NCI-H128 (cell line): ENCODE data around the gene RPTOR.

Experiments used
- DNase-seq: peaks from one replicate; lab custom pipeline; 2025; ENCODE audit not compliant: unreplicated experiment; lab: John Stamatoyannopoulos, UW

RPTOR gene

DNA sequence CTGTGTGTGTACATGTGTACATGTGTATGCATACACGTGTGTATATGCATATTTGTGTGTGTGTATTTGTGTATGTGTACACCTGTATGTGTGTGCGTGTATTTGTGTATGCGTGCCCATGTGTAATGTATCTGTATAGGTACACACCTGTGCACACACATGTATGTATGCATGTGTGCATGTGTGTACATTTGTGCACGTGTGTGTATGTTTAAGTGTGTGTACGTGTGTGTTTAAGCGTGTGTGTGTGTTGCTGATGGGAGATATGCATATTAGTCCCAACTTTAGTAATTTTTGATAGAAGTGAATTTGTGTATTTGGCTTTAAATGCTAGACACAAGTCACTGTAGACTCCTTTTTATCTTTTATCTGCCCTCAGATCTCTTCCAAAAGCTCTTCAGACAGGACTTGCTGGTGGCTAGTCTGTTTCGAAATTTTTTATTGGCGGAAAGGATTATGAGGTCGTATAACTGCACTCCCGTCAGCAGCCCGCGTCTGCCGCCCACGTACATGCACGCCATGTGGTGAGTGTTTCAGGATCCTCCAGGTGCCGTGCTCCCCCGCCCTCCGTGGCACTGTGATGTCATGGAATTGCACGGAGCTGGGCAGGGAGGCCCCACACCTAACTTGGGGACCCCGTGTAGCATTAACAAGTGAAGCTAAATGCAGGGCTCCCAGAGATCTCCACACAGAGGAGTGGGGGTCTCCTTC is 278.2 kb downstream of the RPTOR start:
- DNase-seq = no peak

DNA sequence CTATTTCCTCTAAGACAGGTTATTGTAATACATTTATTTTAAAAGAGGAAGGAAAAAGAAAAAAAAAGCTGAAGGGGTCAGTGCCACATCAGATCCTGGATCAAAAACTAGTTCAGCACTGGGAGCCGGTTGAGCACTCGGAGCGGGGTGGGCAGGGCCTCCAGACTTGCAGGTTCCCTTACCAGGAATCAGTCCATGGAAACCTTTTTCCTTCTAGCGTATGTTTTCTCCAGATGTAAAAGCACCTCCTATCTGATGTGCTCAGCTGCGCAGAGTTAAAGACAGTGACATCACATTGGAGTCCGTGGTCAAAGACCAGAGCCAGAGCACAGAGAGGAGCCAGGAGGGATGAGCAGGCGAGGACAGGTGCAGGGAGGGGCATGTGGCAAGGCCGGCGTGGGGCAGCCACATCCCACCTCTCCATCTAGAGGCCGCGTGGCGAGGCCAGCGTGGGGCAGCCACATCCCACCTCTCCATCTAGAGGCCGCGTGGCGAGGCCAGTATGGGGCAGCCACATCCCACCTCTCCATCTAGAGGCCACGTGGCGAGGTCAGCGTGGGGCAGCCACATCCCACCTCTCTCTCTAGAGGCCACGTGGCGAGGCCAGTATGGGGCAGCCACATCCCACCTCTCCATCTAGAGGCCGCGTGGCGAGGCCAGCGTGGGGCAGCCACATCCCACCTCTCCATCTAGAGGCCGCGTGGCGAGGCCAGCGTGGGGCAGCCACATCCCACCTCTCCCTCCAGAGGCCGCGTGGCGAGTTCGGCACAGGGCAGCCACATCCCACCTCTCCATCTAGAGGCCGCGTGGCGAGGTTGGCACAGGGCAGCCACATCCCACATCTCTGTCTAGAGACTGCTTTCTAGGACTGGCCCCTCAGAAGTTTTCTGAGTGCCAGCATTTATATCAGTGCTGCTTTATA is 280.2 kb downstream of the RPTOR start:
- DNase-seq = no peak

DNA sequence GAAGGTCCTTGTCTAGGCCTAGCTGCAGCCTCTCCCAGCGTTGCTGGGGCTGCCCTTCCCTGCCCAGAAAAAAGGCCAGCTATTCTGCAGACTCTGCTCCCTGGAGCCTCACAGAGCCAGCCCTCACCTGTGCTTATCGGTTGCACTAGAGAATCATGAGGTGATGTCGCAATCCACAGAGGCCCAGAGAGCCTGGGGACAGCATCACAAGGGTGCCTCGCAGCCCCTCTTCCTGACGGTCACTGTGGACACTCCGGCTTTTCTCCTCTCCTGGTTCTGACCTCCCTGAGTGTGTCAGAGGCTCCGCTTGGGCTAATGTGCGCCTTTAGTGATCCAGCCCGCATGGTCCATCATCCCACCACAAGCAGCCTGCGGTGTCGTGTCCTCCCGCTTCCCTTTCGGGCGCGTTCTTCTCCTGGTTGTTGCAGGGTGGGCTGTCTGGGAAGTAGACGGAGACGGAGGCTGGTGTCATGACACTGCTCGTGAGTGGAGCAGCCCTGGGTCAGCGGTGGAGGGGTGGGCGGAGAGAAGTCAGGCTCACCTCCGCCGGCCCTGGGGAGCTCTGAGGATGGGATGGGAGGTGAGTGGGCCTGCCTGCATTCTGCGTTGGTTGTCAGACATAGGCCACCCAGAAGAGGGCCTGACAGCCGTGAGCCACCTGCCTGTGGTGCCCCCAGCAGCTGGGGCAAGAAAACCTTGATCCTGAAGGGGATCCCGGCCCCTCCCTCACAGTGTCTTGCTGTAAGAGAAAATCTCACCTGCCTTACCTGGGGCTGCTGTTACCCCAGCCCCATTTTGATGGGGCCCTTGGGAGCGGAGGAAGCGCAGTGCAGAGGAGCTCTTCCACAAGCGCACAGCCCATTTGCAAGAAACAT is 281.1 kb downstream of the RPTOR start:
- DNase-seq = no peak

DNA sequence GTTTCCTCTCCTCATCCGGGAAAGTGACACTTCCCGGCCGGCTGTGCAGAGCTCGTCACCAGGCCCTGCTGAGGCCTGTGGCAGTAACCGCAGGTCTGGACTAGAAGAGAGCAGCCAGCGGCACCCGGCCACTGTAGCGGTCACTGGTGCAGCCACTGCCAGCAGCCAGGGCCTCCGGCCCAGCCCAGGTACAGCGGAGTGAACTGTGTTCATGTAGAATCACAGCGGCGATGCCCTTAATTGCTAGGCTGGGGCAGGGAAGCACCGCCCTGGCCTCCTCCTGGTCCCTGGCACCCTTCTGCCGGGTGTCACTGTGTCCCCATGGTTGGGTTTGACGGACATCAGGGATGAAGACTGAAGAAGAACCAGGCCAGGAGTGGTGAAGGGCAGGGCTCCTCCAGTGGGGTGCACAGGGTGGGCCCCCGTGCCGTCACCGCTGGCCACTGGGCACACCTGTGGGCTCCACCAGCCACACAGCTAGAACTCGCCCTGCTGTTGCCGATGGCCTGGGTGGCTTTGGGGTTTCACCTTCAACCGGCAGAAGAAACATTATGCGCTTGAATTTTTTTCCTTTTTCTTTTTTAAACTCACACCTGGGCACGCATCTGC is 281.8 kb downstream of the RPTOR start:
- DNase-seq = no peak

DNA sequence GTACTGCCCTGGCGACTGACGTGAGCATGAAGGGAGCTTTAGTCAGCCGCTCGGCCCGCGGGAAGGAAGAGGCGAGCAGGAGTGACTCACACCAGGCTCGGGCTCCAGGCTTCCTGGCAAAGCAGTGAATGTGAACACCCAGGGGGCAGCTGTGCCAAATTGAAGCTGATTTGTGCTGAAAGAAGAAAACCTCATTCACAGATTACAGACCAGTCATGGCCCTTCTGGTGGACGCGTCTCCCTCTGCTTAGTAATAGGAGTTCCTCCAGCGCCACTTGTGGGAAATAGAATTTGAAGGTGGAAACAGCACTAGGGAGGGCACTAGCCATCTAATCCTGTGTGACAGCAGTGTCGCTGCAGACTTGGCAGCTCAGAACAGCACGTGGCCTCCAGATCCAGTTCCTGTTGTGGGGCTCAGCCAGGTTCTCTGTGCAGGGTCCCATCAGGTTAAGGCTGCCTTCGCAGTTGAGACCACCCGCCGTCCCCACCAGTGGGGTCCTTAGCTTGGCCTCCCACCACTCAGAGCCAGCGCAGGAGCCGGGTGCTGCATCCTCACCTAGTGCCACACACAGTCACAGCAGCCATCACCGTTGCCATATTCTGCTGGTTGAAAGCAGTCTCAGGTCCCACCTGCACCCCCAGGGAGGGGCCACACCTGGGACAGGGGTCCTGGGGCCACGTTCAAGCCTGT is 282.5 kb downstream of the RPTOR start:
- DNase-seq = no peak

DNA sequence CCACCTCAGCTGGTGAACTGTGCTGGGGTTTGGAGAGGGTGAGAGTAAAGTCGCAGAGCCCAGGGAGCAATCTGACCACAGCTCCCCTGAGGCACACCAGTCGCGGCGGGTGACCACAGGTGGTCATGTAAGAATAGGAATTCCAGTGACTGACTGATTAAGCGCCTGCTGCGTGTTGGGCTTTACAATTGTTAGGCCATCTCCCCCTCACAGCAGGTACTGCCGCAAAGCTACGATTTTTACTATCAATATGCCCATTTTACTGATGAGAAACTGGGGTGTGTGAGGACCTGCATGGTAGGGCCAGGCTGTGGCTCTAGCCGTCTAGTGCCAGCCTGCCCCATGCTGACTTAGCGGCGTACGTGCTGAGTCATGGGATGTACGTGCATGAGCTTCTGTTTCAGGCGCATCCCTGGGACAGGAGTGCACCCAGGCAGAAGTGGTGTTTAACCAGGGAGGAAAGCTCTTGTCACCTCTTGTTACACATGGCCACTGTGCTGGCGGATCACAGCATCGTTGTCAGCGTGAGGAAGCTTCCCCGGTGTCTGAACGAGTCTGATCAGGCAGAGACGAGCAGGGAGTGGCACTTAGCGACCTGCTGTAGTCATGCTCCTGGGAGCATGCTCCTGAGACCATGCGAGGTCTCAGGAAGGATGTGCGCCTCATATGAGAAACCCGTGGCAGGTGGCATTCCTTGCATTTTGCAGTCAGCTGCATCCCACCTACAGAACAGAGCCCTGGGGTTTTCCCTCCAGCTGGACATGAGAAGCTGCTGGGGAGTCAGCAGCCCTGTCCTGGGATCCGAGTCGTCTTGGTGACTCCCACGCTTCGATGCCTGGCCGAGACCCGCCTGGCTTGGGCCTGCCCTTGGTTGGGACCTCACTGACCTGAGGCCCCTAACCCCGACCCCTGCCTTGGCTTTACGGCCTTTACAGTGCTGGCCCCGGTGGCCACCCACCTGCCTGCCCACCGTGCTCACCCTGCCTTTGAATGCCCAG is 283.3 kb downstream of the RPTOR start:
- DNase-seq = no peak

DNA sequence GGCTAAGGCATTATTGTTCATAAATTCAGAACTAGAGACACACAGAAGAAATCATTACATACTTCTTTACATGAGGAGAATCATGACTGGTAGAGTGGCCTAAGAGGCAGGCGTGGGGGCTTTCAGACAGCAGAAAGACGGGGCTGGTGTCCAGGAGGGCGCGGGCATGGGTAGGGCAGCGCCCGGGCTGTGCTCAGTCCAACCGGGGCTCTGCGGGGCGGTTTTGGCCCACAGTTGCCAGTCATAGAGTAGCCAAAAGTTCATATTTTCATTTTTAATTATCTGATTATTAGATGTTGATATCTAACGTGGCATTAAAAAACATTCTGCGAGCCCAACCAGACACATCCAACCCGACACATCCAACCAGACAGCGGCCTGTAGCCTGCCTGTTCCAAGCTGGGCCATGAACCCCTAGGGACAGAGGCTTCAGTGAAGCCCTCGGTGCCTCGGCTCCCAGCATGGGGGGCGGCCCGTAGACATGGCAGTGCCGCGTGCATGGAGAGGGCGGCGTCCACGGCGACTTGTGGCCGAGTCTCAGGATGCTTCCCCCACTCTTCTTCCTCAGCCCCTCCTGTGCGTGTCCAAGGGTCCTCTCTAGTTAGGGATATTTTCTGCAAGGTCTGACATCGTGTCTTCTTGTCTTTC is 284.7 kb downstream of the RPTOR start:
- DNase-seq = no peak

DNA sequence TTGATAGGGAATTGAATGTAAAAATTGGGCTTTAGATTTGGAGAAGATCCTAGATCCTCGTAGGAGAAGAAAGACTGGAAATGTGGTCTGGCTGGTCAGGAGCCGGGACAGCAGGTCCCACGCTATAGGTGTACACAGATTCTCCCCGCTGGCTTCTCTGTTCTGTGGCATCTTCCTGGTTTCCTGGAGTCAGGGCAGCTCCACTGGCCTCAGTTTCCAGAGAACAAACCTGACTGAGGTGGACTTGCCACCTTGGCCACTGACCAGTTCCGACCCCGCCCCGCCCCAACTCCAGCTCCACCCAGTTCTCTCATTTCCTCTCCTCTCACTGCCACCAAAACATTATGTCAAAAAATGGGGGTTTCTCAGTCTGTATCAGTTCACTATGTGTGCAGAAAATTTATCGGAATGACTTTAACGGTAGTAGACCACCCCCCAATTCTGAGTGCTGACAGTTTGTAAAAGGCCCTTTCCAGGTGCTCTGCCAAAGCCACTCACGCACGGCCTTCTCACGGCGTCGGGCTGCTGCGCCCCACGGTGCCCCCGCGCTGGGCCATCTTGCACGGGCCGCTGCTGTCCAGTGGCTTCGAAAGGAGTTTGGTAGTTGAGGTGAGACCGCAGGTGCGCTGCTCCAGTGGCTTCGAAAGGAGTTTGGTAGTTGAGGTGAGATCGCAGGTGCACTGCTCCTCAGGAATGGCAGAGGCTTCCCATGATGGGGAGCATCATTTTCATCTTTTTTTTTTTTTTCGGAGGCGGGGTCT is 285.6 kb downstream of the RPTOR start:
- no peak for DNase-seq

DNA sequence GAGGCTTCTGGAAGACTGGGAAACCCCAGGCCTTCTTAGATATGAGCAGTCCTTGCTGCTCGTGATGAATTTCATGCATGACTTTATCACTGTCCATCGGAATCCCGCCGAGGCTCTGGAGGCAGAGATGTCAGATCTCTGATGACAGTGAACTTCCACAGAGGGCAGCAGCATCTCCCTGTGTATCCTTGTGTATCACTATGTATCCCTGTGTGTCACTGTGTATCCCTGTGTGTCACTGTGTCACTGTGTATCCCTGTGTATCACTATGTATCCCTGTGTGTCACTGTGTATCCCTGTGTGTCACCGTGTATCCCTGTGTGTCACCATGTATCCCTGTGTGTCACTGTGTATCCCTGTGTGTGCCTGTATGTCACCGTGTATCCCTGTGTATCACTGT is 286.9 kb downstream of the RPTOR start:
- no peak for DNase-seq

DNA sequence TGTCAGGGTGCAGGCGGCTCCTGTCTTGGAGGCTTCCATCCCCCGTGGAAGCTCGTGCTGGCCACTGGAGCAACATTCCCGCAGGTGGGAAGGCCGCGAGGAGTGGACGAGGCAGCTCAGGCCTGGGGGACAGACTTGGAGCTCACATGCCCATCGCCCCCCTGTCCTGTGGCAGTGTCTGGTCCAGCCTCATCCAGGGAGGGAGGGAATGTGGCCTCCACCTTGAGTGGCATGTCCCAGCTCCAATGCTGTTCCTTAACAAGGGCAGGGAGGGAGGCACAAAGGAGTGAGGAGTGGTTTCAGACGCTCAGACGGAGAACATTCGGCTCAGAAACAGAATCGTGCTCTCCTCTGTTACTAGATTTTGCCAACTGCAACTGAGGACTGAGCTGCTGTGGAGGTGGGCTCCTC is 287.6 kb downstream of the RPTOR start:
- no peak for DNase-seq

DNA sequence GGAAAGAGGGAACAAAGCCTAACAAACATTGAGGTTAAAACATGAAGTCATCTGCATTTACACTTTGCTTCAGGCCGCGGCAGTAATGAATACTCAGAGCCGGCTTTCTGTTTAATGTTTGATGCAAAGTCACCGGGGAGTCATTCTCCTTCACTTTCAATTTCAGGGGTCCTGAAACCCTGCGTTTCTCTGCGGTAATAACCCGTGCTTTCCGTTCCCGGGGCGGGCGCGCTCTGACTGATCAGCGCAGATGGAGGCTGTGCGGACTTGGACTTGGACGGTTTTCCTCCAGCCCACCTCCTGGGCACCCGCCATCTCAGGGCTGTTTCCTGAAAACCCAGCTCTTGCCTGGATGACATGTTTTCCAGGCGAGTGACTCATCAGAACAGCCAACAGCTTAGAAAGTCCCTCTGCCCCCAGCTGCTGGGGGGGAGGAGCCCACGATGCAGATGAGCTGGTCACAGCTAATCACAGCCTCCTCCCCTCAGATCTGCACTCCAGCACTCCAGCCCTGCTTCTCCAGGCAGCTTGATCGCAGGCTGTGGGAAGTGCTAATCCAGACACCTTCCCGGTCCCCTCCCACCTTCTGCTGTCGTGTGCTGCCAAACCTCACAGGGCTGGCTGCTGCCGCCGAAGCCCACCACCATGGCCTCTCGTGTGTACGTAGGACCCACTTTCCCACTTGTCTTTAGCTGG is 288.4 kb downstream of the RPTOR start:
- DNase-seq = peak; percentile 76

DNA sequence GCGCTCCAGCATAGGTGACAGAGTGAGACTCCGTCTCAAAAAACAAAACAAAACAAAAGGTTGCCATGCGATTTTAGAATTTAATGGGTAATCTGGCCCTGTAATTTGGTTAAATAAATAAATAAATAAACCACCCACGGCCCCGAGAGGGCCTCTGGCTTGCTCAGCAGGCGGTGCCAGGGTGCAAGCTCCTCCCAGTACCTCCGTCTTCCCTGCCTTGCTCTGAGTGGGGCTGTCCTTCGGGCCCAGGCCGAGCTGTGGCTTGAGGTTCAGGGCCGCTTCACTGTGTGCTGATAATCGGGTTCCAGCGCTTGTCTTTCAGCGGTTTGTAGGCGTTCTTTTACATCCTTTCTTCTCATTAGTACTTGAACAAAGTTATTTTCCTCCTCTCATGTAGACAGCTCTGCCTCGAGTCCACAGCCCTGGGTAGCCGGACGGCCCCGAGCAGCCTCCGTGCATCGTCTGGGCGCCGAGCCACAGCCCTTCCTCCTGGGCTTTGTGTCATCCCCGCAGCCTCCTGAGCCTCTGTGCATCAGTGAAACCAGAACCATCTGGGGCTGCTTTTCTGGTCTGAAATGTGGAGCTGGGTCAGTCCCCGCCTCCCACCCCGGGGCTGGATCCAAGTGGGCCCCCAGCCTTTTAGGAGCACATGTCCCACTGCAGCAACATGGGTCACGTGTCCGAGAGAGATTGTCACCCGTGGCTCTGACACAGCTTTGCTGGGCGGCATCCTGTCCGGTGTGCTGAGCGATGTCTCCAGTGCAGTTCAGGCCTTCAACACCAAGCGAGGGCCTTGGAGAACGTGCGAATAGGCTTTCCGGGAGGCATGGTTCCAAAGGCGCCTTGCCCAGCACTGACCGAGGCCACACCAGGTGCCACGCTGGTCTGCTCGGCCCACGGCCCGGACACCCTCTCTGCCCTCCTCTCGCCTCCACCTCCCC is 289.6 kb downstream of the RPTOR start:
- no peak for DNase-seq

DNA sequence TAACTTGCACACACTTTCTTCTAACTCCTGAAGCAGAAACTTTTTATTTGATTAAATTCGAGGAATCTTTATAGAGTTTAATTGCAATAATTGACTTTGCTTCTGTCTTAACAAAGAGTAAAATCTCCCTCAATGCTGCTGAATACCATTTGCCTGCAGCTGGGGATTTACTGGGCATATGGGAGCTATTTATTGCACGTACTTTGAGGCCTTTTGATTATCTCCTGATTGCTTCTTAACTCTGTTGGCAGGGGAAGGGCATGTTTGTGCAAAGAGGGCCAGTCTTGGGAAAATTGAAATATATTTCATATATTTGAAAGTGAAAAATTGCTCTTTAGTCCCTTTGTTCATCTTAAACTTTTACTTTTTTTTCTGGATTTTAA is 290.2 kb downstream of the RPTOR start:
- no peak for DNase-seq

DNA sequence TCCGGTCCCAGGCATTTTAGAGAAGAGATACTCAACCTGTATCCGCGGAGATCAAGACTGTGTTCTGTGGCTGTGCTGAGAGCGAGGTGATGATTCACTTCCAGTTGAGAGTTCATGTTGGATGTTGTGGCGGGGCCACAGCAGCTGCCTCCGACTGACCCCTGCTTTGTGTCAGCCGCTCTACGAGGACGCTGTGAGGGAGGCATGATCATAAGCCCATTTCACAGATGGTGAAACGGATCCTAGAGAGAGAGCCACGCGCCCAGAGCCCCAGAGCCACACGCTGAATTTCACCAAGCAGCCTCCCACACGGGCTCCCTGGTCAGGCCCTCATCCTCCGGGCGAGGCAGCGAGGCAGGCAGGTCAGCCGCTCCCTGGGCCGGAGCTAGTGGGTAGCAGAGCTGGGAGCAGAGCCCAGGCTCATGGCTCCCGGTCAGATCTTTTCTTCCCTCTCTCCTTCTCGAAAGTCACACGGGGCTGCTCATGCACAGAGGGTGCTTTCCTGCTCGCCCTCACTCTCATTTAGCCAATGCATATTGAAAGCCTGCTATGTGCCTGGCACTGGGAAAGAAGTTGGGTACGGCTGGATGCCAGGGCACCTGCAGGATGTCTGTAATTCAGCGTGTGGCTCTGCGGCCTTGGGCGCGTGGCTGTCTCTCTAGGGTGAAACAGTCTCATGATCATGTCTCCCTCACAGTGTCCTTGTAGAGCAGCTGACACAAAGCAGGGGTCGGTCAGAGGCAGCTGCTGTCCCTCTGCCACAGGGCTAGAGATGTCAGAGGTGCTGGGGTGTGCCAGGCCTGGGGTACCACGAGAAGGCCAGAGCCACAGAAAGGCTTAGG is 291.4 kb downstream of the RPTOR start:
- DNase-seq = no peak

DNA sequence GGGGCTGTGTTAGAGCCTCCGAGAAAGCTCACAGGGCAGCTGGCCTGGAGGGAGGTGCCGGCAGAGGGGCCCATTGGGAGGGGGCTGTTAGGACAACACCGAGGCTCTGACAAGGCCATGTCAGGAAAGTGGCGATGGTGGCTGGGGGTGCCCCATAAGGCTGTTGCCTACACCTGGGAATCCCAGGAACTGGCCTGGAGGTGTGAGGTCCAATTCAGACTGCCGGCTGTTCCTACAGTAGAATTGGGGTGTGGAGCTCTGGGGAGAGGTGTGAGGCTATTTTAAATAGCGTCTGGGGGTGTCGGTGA is 292.0 kb downstream of the RPTOR start:
- no peak for DNase-seq
